WERI-Rb-1 (cell line): ENCODE measurements around the gene ULK4.

Experiments used
- DNase-seq: peaks from one replicate; pipeline ENCODE4 v3.0.0-alpha.2; 2020
- H3K27ac ChIP-seq: fragments of 250-450 bp; sonication (Bioruptor Pico); 2 replicates; pipeline ENCODE4 v1.5.1; 2020; ENCODE audit warnings: mild to moderate bottlenecking, moderate library complexity
- H3K27me3 ChIP-seq: fragments of 250-450 bp; sonication (Bioruptor Pico); 2 replicates; pipeline ENCODE4 v1.5.1; 2021; ENCODE audit warnings: mild to moderate bottlenecking, low read depth, moderate library complexity; ENCODE audit not compliant: insufficient read depth, severe bottlenecking
- H3K36me3 ChIP-seq: fragments of 250-450 bp; sonication (Bioruptor Pico); 2 replicates; pipeline ENCODE4 v1.5.1; 2020; ENCODE audit warnings: mild to moderate bottlenecking, moderate library complexity
- H3K4me3 ChIP-seq: 2 replicates; pipeline ENCODE4 v1.5.1; 2011; ENCODE audit warnings: low read depth, mild to moderate bottlenecking, control low read depth, low read length
- H3K9me3 ChIP-seq: fragments of 250-450 bp; sonication (Bioruptor Pico); 2 replicates; pipeline ENCODE4 v1.5.1; 2021; ENCODE audit warnings: mild to moderate bottlenecking, moderate library complexity; ENCODE audit not compliant: severe bottlenecking
- TF ChIP-seq, protein P1 (sequence below): IDR thresholded peaks from 2 replicates; pipeline ENCODE4 v1.5.1; 2011; ENCODE audit warnings: low read depth, mild to moderate bottlenecking, control low read depth, inconsistent platforms, low read length

ULK4 gene

DNA sequence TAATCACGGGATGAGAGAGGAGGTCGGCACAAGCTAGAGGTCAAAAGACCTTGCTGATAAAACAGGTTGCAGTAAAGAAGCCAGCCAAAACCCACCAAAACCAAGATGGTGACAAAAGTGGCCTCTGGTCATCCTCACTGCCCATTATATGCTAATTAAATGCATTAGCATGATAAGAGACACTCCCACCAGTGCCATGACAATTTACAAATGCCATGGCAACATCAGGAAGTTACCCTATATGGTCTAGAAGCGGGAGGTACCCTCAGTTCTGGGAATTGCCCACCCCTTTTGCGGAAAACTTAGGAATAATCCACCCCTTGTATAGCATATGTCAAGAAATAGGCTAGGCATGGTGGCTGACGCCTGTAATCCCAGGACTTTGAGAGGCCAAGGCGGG is 4.3 kb upstream of the ULK4 start:
- H3K27ac ChIP-seq = no peak overlapping the region
- H3K4me3 ChIP-seq = no peak overlapping the region
- no peaks in the 10 kb centered on the region for H3K9me3 ChIP-seq
- DNase-seq = no peak
- TF ChIP-seq, protein P1, sequence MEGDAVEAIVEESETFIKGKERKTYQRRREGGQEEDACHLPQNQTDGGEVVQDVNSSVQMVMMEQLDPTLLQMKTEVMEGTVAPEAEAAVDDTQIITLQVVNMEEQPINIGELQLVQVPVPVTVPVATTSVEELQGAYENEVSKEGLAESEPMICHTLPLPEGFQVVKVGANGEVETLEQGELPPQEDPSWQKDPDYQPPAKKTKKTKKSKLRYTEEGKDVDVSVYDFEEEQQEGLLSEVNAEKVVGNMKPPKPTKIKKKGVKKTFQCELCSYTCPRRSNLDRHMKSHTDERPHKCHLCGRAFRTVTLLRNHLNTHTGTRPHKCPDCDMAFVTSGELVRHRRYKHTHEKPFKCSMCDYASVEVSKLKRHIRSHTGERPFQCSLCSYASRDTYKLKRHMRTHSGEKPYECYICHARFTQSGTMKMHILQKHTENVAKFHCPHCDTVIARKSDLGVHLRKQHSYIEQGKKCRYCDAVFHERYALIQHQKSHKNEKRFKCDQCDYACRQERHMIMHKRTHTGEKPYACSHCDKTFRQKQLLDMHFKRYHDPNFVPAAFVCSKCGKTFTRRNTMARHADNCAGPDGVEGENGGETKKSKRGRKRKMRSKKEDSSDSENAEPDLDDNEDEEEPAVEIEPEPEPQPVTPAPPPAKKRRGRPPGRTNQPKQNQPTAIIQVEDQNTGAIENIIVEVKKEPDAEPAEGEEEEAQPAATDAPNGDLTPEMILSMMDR = no peak
- no peaks in the 10 kb centered on the region for H3K27me3 ChIP-seq
- no peaks in the 10 kb centered on the region for H3K36me3 ChIP-seq

DNA sequence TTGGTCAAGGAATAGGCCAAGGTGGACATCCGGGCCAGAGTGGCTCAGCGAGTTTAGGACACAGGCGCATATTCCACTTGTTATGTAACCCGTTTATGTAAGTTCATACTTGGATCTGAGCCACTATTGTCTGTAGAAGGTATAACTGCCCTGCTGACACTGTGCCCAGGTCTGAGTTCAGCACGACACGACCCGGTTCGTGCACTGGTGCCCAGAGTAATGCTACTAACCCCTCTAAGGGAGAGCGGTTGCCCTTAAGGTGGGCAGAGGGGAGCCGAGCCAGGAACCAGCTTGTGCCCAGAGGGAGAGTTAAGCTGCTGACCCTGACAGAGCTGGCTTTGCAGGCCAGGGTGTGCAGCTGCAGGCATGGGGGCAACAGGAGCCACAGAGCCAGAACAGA is 1.9 kb upstream of the ULK4 start:
- no peak overlapping the region for H3K4me3 ChIP-seq
- H3K27me3 ChIP-seq = no peaks in the 10 kb centered on the region
- no peaks in the 10 kb centered on the region for H3K9me3 ChIP-seq
- H3K27ac ChIP-seq = no peak overlapping the region
- no peaks in the 10 kb centered on the region for H3K36me3 ChIP-seq
- DNase-seq = no peak
- TF ChIP-seq, protein P1 = no peak

DNA sequence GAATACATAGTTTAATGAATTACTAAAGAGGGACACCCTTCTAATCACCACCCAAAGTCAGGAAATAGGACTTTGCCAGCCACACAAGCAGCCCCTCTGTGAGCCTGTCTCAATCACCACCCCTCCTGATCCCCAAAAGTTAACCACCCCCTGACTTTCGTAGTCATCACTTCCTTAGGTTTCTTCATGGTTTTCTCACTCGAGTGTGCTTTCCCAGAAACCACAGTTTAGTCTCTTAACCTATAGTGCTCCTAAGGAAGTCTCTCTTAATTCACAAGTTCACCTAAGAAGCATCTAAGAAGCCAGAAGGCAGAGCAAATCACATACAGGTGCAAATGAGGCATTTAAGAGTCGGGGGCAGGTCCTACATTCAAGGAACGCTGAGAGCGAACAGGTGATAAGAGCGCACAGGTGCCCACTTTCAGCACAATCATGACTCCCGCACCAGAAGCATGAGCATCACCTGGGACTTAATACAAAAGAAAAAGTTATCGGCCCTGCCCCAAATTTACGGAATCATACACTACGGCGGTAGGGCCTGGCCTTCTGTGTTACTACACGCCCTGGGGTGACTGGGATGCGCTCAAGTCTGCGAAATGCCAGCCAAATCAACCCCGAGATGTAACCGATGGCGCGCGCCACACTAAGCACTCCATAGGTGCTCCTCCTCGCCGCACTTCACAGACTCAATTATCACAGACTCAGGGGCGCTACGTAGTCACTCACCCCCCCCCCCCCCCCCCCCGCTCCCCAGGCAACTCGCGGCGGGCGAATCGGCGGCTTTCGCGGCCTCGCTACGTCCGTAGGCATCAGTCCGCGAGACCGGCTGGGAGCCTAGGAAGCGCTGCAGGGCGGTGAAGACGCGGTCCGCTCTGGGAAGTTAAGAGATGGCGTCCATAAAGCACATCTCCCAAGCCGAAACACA is 815 bp downstream of the ULK4 start:
- peak; percentile 36 for DNase-seq

DNA sequence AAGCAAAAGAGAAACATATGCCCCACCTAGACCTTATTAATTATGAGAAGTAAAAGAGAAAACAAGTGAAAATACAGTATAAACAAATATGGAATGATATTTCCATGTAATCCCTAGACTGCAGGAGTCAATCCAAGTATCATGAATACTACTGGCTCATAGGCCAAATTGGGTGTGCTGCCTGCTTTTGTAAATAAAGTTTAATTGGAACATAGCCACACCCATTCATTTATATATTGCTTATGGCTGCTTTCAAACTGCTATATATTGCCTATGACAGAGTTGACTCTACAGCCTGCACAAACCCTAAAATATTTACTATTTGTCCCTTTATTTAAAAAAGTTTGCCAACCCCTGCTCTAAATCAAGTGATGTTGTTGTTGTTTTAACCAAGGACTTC is 5.3 kb downstream of the ULK4 start:
- no peak overlapping the region for H3K4me3 ChIP-seq
- H3K9me3 ChIP-seq = no peaks in the 10 kb centered on the region
- H3K27me3 ChIP-seq = no peaks in the 10 kb centered on the region
- H3K36me3 ChIP-seq = no peaks in the 10 kb centered on the region
- no peak overlapping the region for H3K27ac ChIP-seq
- TF ChIP-seq, protein P1 = no peak
- no peak for DNase-seq

More for the DNA sequence above, 815 bp downstream of the ULK4 start:
- H3K9me3 ChIP-seq = no peaks in the 10 kb centered on the region
- H3K36me3 ChIP-seq = no peaks in the 10 kb centered on the region
- peak overlapping the region; percentile 93 for H3K4me3 ChIP-seq
- H3K27me3 ChIP-seq = no peaks in the 10 kb centered on the region
- peak overlapping the region; percentile 58 for H3K27ac ChIP-seq
- TF ChIP-seq, protein P1 = no peak

DNA sequence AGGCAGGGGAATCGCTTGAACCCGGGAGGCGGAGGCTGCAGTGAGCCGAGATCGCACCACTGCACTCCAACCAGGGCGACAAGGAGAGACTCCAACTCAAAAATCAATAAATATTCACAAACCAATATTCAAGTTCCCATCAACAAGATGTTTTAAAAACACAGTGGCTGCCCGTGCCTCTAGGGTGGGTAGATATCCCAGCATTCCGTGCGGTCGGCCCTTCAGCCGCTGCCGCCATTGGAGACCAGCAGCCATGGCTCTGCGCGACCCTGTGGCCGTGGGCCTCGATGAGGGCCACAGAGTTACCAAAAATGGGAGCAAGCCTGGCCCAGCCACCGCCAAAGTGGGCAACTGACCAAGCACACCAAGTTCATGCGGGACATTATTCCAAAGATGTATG is 6.7 kb downstream of the ULK4 start:
- Histone ChIP-seq H3K27me3 (no peaks in the 10 kb centered on the region), H3K9me3 (no peaks in the 10 kb centered on the region), H3K36me3 (no peaks in the 10 kb centered on the region), H3K27ac (no peak overlapping the region), H3K4me3 (no peak overlapping the region)
- DNase-seq = no peak
- TF ChIP-seq, protein P1 = no peak
